HEK293 (cell line): ENCODE data around the gene SFT2D2.

Experiments used
- GLI4 ChIP-seq: fragments of 450-650 bp; formaldehyde crosslinking; IDR thresholded peaks from 2 replicates; pipeline ENCODE4 v1.5.1; 2016; ENCODE audit warnings: missing biosample characterization, missing genetic modification characterization
- GLIS1 ChIP-seq: fragments of 450-650 bp; formaldehyde crosslinking; IDR thresholded peaks from 2 replicates; pipeline ENCODE4 v1.5.1; 2016; ENCODE audit warnings: missing biosample characterization, missing genetic modification characterization
- IKZF3 ChIP-seq: fragments of 450-650 bp; IDR thresholded peaks from 2 replicates; pipeline ENCODE4 v1.5.0; 2018; ENCODE audit warnings: missing biosample characterization, mild to moderate bottlenecking, missing genetic modification characterization, moderate library complexity
- MEIS1 ChIP-seq: sonication (generic); formaldehyde crosslinking; IDR thresholded peaks from 2 replicates; pipeline ENCODE4 v1.8.1; 2022; ENCODE audit warnings: missing genetic modification reagents, mild to moderate bottlenecking, borderline replicate concordance
- MZF1 ChIP-seq: fragments of 450-650 bp; formaldehyde crosslinking; IDR thresholded peaks from 2 replicates; pipeline ENCODE4 v1.5.1; 2017; ENCODE audit warnings: missing biosample characterization, missing genetic modification characterization, borderline replicate concordance
- OSR2 ChIP-seq: fragments of 450-650 bp; formaldehyde crosslinking; IDR thresholded peaks from 2 replicates; pipeline ENCODE4 v1.5.1; 2016; ENCODE audit warnings: missing biosample characterization, missing genetic modification characterization
- SP2 ChIP-seq: fragments of 450-650 bp; formaldehyde crosslinking; IDR thresholded peaks from 2 replicates; pipeline ENCODE4 v1.5.1; 2016; ENCODE audit warnings: missing biosample characterization, missing genetic modification characterization
- SP3 ChIP-seq: fragments of 450-650 bp; formaldehyde crosslinking; IDR thresholded peaks from 2 replicates; pipeline ENCODE4 v1.5.1; 2016; ENCODE audit warnings: missing biosample characterization, missing genetic modification characterization
- SP7 ChIP-seq: fragments of 450-650 bp; formaldehyde crosslinking; IDR thresholded peaks from 2 replicates; pipeline ENCODE4 v1.5.1; 2016; ENCODE audit warnings: missing biosample characterization, missing genetic modification characterization
- ZBTB21 ChIP-seq: fragments of 450-650 bp; formaldehyde crosslinking; IDR thresholded peaks from 2 replicates; pipeline ENCODE4 v1.5.1; 2017; ENCODE audit warnings: missing biosample characterization, missing genetic modification characterization
- ZFHX2 ChIP-seq: fragments of 450-650 bp; formaldehyde crosslinking; conservative IDR thresholded peaks from 2 replicates; pipeline ENCODE4 v1.5.1; 2016; ENCODE audit warnings: missing biosample characterization, missing genetic modification characterization
- ZNF2 ChIP-seq: fragments of 450-650 bp; formaldehyde crosslinking; IDR thresholded peaks from 2 replicates; pipeline ENCODE4 v1.5.1; 2016; ENCODE audit warnings: missing biosample characterization, missing genetic modification characterization
- ZNF239 ChIP-seq: fragments of 450-650 bp; formaldehyde crosslinking; IDR thresholded peaks from 2 replicates; pipeline ENCODE4 v1.5.1; 2016; ENCODE audit warnings: missing biosample characterization, missing genetic modification characterization
- ZNF394 ChIP-seq: fragments of 450-650 bp; formaldehyde crosslinking; IDR thresholded peaks from 2 replicates; pipeline ENCODE4 v1.5.1; 2016; ENCODE audit warnings: missing biosample characterization, missing genetic modification characterization, mild to moderate bottlenecking, moderate library complexity, borderline replicate concordance
- ZNF76 ChIP-seq: fragments of 450-650 bp; formaldehyde crosslinking; IDR thresholded peaks from 2 replicates; pipeline ENCODE4; 2016; ENCODE audit warnings: low read depth, missing biosample characterization, missing genetic modification characterization, borderline replicate concordance
- ZSCAN30 ChIP-seq: fragments of 450-650 bp; IDR thresholded peaks from 2 replicates; pipeline ENCODE4 v1.5.1; 2018; ENCODE audit warnings: missing biosample characterization, mild to moderate bottlenecking, missing genetic modification characterization, moderate library complexity
- ZXDB ChIP-seq: fragments of 450-650 bp; formaldehyde crosslinking; IDR thresholded peaks from 2 replicates; pipeline ENCODE4 v1.5.1; 2016; ENCODE audit warnings: missing biosample characterization, missing genetic modification characterization
- TF ChIP-seq, protein P1 (sequence below): fragments of 450-650 bp; formaldehyde crosslinking; IDR thresholded peaks from 2 replicates; pipeline ENCODE4 v1.5.1; 2016; ENCODE audit warnings: missing biosample characterization, missing genetic modification characterization, borderline replicate concordance
- TF ChIP-seq, protein P2 (sequence below): fragments of 450-650 bp; formaldehyde crosslinking; IDR thresholded peaks from 2 replicates; pipeline ENCODE4 v1.5.1; 2016; ENCODE audit warnings: missing biosample characterization, missing genetic modification characterization
- TF ChIP-seq, protein P3 (sequence below): fragments of 450-650 bp; formaldehyde crosslinking; IDR thresholded peaks from 2 replicates; pipeline ENCODE4 v1.5.1; 2016; ENCODE audit warnings: missing biosample characterization, missing genetic modification characterization
- TF ChIP-seq, protein P4 (sequence below): fragments of 450-650 bp; formaldehyde crosslinking; IDR thresholded peaks from 2 replicates; pipeline ENCODE4 v1.5.1; 2016; ENCODE audit warnings: missing biosample characterization, missing genetic modification characterization
- TF ChIP-seq, protein P5 (sequence below): fragments of 450-650 bp; IDR thresholded peaks from 2 replicates; pipeline ENCODE4 v1.5.1; 2018; ENCODE audit warnings: missing biosample characterization, mild to moderate bottlenecking, missing genetic modification characterization
- TF ChIP-seq, protein P6 (sequence below): fragments of 450-650 bp; formaldehyde crosslinking; IDR thresholded peaks from 2 replicates; pipeline ENCODE4 v1.5.1; 2017; ENCODE audit warnings: missing biosample characterization, mild to moderate bottlenecking, missing genetic modification characterization, moderate library complexity

The SFT2D2 gene

DNA sequence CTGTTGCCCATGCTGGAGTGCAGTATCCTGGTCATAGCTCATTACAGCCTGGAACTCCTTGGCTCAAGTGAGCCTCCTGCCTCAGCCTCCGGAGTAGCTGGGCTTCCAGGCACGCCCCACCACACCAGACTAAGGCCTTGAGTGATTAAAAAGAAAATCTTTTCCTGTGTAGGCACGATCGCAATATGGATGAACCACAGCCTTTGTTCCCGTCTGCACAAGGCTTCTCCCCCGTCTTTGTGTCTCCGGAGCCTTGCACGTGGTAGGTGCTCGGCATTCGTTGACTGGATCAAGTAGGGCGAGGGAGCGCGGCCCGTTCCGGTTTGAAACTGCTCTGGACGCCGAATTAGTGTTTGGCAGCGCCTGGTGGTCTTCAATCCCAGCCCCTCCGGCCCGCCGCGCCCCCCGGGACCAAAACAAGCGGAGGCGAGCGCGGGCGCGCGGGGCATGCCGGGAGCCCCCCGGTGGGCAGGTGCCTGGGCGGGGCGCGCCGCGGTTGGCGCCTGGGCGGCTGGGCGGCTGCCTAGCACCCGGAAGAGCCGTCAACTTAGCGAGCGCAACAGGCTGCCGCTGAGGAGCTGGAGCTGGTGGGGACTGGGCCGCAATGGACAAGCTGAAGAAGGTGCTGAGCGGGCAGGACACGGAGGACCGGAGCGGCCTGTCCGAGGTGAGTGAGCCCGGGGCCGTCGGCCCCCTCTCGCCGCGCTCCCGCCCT lies at the start of gene SFT2D2 (continued):
- TF ChIP-seq, protein P1, sequence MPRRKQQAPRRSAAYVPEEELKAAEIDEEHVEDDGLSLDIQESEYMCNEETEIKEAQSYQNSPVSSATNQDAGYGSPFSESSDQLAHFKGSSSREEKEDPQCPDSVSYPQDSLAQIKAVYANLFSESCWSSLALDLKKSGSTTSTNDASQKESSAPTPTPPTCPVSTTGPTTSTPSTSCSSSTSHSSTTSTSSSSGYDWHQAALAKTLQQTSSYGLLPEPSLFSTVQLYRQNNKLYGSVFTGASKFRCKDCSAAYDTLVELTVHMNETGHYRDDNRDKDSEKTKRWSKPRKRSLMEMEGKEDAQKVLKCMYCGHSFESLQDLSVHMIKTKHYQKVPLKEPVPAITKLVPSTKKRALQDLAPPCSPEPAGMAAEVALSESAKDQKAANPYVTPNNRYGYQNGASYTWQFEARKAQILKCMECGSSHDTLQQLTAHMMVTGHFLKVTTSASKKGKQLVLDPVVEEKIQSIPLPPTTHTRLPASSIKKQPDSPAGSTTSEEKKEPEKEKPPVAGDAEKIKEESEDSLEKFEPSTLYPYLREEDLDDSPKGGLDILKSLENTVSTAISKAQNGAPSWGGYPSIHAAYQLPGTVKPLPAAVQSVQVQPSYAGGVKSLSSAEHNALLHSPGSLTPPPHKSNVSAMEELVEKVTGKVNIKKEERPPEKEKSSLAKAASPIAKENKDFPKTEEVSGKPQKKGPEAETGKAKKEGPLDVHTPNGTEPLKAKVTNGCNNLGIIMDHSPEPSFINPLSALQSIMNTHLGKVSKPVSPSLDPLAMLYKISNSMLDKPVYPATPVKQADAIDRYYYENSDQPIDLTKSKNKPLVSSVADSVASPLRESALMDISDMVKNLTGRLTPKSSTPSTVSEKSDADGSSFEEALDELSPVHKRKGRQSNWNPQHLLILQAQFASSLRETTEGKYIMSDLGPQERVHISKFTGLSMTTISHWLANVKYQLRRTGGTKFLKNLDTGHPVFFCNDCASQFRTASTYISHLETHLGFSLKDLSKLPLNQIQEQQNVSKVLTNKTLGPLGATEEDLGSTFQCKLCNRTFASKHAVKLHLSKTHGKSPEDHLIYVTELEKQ (tag by site-specific recombination) = no peak
- TF ChIP-seq ZFHX2 (tag by site-specific recombination) (peak; percentile 45), MZF1 (tag by site-specific recombination) (0 out of 2 replicates have a peak, but pooled peaks have one; percentile 26), ZNF239 (no peak), SP7 (tag by site-specific recombination) (peak; percentile 43; the same call in 1 of the 2 replicates), OSR2 (tag by site-specific recombination) (peak; percentile 31; the same call in 1 of the 2 replicates), ZNF76 (tag by site-specific recombination) (peak; percentile 89), IKZF3 (tag by site-specific recombination) (0 out of 2 replicates have a peak, but pooled peaks have one; percentile 18), ZNF394 (peak; percentile 94), ZNF2 (peak; percentile 55; the same call in 1 of the 2 replicates), ZSCAN30 (0 out of 2 replicates have a peak, but pooled peaks have one; percentile 26), SP2 (tag by site-specific recombination) (peak; percentile 53), GLI4 (tag by site-specific recombination) (peak; percentile 88; the same call in 1 of the 2 replicates), GLIS1 (tag by site-specific recombination) (peak; percentile 65), ZXDB (tag by site-specific recombination) (peak; percentile 74), ZBTB21 (tag by site-specific recombination) (peak; percentile 30; the same call in 1 of the 2 replicates), MEIS1 (CRISPR knock-in tag) (no peak), SP3 (tag by site-specific recombination) (peak; percentile 73)
- TF ChIP-seq, protein P2, sequence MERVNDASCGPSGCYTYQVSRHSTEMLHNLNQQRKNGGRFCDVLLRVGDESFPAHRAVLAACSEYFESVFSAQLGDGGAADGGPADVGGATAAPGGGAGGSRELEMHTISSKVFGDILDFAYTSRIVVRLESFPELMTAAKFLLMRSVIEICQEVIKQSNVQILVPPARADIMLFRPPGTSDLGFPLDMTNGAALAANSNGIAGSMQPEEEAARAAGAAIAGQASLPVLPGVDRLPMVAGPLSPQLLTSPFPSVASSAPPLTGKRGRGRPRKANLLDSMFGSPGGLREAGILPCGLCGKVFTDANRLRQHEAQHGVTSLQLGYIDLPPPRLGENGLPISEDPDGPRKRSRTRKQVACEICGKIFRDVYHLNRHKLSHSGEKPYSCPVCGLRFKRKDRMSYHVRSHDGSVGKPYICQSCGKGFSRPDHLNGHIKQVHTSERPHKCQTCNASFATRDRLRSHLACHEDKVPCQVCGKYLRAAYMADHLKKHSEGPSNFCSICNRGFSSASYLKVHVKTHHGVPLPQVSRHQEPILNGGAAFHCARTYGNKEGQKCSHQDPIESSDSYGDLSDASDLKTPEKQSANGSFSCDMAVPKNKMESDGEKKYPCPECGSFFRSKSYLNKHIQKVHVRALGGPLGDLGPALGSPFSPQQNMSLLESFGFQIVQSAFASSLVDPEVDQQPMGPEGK (tag by site-specific recombination) = peak; percentile 87
- TF ChIP-seq, protein P3, sequence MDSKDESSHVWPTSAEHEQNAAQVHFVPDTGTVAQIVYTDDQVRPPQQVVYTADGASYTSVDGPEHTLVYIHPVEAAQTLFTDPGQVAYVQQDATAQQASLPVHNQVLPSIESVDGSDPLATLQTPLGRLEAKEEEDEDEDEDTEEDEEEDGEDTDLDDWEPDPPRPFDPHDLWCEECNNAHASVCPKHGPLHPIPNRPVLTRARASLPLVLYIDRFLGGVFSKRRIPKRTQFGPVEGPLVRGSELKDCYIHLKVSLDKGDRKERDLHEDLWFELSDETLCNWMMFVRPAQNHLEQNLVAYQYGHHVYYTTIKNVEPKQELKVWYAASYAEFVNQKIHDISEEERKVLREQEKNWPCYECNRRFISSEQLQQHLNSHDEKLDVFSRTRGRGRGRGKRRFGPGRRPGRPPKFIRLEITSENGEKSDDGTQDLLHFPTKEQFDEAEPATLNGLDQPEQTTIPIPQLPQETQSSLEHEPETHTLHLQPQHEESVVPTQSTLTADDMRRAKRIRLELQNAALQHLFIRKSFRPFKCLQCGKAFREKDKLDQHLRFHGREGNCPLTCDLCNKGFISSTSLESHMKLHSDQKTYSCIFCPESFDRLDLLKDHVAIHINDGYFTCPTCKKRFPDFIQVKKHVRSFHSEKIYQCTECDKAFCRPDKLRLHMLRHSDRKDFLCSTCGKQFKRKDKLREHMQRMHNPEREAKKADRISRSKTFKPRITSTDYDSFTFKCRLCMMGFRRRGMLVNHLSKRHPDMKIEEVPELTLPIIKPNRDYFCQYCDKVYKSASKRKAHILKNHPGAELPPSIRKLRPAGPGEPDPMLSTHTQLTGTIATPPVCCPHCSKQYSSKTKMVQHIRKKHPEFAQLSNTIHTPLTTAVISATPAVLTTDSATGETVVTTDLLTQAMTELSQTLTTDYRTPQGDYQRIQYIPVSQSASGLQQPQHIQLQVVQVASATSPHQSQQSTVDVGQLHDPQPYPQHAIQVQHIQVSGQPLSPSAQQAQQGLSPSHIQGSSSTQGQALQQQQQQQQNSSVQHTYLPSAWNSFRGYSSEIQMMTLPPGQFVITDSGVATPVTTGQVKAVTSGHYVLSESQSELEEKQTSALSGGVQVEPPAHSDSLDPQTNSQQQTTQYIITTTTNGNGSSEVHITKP = no peak
- TF ChIP-seq, protein P4, sequence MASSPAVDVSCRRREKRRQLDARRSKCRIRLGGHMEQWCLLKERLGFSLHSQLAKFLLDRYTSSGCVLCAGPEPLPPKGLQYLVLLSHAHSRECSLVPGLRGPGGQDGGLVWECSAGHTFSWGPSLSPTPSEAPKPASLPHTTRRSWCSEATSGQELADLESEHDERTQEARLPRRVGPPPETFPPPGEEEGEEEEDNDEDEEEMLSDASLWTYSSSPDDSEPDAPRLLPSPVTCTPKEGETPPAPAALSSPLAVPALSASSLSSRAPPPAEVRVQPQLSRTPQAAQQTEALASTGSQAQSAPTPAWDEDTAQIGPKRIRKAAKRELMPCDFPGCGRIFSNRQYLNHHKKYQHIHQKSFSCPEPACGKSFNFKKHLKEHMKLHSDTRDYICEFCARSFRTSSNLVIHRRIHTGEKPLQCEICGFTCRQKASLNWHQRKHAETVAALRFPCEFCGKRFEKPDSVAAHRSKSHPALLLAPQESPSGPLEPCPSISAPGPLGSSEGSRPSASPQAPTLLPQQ (tag by site-specific recombination) = peak; percentile 61
- TF ChIP-seq, protein P5, sequence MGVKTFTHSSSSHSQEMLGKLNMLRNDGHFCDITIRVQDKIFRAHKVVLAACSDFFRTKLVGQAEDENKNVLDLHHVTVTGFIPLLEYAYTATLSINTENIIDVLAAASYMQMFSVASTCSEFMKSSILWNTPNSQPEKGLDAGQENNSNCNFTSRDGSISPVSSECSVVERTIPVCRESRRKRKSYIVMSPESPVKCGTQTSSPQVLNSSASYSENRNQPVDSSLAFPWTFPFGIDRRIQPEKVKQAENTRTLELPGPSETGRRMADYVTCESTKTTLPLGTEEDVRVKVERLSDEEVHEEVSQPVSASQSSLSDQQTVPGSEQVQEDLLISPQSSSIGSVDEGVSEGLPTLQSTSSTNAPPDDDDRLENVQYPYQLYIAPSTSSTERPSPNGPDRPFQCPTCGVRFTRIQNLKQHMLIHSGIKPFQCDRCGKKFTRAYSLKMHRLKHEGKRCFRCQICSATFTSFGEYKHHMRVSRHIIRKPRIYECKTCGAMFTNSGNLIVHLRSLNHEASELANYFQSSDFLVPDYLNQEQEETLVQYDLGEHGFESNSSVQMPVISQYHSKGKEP = peak; percentile 39; the same call in 1 of the 2 replicates
- TF ChIP-seq, protein P6, sequence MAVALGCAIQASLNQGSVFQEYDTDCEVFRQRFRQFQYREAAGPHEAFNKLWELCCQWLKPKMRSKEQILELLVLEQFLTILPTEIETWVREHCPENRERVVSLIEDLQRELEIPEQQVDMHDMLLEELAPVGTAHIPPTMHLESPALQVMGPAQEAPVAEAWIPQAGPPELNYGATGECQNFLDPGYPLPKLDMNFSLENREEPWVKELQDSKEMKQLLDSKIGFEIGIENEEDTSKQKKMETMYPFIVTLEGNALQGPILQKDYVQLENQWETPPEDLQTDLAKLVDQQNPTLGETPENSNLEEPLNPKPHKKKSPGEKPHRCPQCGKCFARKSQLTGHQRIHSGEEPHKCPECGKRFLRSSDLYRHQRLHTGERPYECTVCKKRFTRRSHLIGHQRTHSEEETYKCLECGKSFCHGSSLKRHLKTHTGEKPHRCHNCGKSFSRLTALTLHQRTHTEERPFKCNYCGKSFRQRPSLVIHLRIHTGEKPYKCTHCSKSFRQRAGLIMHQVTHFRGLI (tag by site-specific recombination) = peak; percentile 19
